ENCODE results near the gene BRD1.

- TF ChIP-seq SPI1 (IDR thresholded peaks at IDR 0.05; ENCODE audit: low read depth, low read length) (no peak), POLR2AphosphoS5 (IDR thresholded peaks at IDR 0.05; ENCODE audit: low read depth, low read length) (no peak), TAF1 (IDR thresholded peaks at IDR 0.05; ENCODE audit: low read depth, low read length) (no peak), POLR2A (IDR thresholded peaks at IDR 0.05; ENCODE audit: low read depth, low read length) (no peak), PAX5 (IDR thresholded peaks at IDR 0.05; ENCODE audit: insufficient read depth, low read length, severe bottlenecking) (no peak)
These were observed 57.0 kb downstream of the BRD1 start for GRCh38 chr22:49770547-49771265.
